ENCODE measurements around the gene EIF3J.

The EIF3J gene

DNA sequence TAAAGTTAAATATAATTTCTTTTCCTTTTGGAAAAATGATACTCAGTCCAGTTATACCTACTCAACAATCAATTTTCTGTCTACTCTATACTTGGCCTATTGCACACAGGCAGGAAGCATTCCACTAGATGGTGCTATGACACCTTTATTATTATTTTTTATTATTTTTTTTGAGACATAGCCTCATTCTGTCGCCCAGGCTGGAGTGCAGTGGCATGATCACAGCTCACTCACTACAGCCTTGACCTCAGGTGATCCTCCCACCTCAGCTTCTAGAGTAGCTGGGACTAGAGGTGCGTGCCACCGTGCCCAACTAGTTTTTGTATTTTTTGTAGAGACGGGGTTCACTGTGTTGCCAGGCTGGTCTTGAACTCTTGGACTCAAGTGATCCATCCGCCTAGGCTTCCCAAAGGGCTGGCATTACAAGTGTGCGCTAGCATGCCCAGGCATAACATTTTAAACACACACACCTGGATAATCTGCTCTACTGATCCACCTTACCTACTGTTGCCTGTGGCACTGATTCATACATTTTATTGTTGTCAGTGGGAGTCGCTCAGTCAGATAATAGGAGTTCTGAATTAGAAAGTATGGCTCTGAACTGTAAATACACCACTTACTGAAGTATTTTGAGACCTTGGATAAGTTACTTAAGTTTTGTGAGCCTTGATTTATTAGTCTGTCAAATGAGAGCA is 56.2 kb downstream of the EIF3J start:
- no peak for DNase-seq (ENCODE audit: low read depth in 2 of 2)

DNA sequence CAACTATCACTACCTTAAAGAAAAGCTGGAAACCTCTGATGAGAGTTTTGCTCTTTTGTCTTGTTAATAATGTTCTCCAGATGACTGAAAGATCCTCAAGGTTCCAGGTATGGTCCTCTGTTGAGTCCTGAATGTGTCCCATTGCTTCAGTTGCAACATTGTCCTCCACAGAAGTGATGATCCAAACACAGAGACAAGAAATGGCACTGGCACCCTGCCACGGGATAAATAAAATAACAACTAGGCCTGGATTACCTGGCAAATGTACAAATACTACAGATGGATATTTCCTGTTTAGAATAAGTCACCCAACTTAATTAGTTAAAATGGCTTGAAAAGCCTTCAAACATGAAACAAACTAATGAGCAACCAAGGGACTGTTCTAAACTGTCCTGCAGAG is 58.3 kb downstream of the EIF3J start:
- DNase-seq (ENCODE audit: low read depth in 2 of 2): no peak

DNA sequence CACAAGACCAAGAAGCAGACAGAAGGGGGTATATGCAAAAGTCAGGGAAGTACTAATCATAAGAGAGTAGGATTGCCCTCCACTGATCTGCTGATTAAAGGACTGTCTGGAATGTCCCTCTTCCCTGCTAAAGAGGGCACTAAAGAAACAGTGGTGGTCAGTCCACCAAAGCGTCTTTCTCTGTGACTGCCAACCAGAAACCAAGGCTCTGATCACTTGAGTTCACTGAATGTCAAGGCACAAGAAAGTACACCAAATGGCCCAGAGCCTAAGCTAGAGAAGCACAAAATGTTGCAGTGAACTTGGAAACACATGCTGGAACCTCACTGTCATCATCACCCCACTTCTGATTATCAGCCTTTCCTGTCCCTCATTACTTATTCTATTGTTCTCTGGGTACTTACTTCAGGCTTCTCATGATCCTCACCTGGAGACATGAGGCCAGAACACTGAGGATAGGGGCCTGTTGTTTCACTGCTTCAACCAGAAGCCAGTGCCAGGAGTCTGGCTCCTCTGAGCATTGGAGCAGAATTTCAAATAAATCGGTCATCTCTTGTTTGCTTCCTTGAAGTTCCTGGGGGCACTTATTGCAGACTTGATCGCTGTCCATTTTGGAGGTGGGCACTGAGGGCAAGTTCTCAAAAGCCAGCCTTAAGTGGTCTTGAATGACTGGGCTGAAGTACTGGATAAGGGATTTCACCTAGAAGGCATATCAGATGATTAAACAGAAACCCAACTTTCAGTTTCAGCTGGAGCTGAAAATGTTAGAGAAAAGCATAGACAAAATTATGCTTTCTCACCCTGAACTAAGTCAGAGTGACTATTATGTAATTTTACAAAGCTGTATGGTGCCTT is 58.9 kb downstream of the EIF3J start:
- no peak for DNase-seq (ENCODE audit: low read depth in 2 of 2)

DNA sequence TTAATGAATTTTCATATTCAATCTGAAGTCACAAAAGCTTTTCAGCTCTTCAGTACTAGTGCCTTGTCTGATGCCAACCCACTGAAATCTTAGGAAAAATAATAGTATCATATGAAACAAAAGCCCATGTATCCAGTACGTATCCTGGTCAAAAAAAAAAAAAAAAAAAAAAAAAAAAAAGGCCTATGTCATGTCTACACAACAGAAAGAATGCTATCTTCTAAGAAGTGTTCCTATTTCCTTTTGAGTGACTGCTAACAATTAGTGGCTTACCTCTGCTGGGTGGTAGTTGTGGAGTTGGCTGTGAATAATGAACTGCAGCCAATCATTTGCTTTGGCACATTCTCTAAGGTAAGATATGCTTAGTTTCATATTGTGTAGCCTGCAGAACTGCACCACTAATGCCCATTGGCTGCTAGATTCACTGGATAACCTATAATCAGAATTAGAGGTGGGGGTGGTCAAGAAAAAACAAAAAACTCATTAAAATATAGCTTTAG is 59.6 kb downstream of the EIF3J start:
- no peak for DNase-seq (ENCODE audit: low read depth in 2 of 2)

DNA sequence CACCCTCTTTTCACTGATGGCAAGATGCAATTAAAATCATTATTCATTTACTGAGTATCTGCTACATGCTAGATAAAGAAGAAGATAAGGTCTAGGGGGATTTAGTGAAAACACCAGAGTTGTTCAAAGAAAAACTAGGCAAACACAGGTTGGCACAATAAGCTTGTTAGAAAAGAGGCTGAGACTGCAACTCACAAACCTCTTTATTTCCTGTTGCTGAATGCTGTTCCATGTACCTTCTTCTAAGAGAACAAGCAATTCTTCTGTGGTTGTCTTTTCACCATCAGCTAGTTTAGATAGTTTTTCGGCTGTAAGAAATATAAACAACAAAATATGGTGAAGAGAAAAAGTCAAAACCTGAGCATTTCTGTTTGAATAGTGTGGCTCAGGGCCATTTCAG is 61.1 kb downstream of the EIF3J start:
- no peak for DNase-seq (ENCODE audit: low read depth in 2 of 2)

DNA sequence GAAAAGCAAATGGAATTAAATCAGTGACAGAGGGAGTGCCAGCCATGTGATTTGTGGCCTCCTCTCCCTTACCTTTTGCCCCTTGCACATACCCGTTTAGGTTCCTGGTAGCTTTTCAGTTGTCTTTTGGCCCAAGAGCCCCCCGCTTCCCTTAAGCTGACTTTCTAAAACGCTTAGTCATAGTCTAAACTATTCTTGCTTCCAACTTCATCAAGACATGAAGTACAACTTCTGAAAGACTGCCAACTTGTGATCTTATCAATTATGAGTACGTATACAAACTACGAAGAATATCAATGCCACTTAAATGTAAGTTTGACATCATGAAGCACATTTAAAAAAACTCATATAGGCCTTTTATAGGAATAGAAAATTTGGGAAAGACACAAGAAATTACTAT is 61.9 kb downstream of the EIF3J start:
- DNase-seq (ENCODE audit: low read depth in 2 of 2): no peak

DNA sequence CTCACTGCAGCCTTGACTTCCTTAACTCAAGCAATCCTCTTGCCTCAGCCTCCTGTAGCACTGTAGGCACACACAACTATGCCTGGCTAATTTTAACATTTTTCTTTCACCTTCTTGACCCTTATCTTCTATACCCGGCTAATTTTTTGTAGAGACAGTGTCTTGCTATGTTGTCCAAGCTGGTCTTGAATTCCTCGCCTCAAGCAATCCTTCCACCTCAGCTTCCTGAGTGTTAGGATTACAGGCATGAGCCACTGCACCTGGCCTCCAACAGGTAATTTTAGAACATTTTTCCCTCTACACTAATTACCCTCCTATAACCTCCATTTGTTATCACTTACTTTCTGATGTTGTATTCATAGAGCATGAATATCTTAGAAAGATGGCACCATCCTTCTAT is 66.2 kb downstream of the EIF3J start:
- no peak for DNase-seq (ENCODE audit: low read depth in 2 of 2)

DNA sequence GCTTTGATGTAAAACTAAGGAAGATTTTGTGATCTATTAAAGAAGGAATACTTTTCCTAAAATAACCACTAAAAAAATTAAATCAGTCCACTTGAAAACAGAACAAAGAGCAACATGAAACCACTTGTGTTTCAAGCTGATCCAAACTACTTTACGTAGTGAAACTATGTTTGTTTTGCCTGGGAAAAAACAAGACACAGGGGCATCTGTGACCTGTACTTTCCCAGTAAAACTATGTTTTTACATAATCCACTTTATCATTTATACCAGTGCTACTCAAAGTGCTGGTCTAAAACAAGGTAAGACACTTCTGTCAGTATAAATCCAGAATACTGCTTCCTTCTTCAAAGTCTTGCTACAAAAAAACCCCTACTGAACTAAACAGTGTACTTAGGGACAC is 69.8 kb downstream of the EIF3J start:
- DNase-seq (ENCODE audit: low read depth in 2 of 2): no peak

Data from stimulated activated CD4-positive, alpha-beta T cell treated with anti-CD3 and anti-CD28 coated beads, Interleukin-15, amount 100 ng/mL, for 48 hours (primary cell).